ENCODE results near the gene ZNF681. TPM values are rescaled to one million over a fixed set of nuclear protein-coding genes. Genes with fewer than 3 reads are reported as not detected.
"Not testable (repeated sequence)": the region's sequence is repeated elsewhere in the genome, so short reads cannot be mapped to it uniquely, and the experiment has no call there.

Gene ZNF681
- total RNA-seq, 1 donor: 0.36 TPM

DNA sequence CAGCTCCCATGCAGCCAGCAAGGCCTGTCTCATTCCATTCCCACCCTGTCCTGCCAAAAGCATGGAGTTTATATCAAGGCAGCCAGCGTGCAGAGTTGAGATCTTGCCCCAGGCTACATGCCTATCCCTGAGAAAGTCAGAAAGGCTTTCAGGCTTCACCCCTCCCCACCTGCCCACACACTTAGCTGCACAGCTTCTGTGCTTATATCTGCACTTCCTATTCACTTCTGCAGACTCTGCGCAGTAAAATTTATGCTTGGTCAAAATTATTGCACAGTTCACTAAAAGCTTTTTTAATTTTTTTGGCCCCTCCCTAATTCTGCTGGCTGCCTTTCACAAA, 59.2 kb downstream of the ZNF681 start:
- DNase-seq (ENCODE audit: low read depth): no peak
- TF ChIP-seq, protein P1, sequence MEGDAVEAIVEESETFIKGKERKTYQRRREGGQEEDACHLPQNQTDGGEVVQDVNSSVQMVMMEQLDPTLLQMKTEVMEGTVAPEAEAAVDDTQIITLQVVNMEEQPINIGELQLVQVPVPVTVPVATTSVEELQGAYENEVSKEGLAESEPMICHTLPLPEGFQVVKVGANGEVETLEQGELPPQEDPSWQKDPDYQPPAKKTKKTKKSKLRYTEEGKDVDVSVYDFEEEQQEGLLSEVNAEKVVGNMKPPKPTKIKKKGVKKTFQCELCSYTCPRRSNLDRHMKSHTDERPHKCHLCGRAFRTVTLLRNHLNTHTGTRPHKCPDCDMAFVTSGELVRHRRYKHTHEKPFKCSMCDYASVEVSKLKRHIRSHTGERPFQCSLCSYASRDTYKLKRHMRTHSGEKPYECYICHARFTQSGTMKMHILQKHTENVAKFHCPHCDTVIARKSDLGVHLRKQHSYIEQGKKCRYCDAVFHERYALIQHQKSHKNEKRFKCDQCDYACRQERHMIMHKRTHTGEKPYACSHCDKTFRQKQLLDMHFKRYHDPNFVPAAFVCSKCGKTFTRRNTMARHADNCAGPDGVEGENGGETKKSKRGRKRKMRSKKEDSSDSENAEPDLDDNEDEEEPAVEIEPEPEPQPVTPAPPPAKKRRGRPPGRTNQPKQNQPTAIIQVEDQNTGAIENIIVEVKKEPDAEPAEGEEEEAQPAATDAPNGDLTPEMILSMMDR (IDR thresholded peaks at IDR 0.05; ENCODE audit: insufficient read depth, low read length): no peak
- H3K4me3 ChIP-seq (ENCODE audit: low read depth, low read length): no peak overlapping the region

- TF ChIP-seq, protein P1 (IDR thresholded peaks at IDR 0.05; ENCODE audit: insufficient read depth, low read length): no peak
- no peak overlapping the region for H3K4me3 ChIP-seq (ENCODE audit: low read depth, low read length)
- no peak for DNase-seq (ENCODE audit: low read depth)
Observed at GRCh38 chr19:23698711-23699520, 59.8 kb downstream of the ZNF681 start.

GRCh38 chr19:23692937-23693336, 65.8 kb downstream of the ZNF681 start:
- not testable (repeated sequence) for DNase-seq (ENCODE audit: low read depth); H3K4me3 ChIP-seq (ENCODE audit: low read depth, low read length)

Other genes starting within 250 kb of the ZNF681 start
- gene ZNF675, start 71.7 kb downstream of the ZNF681 start, total RNA-seq (ENCODE audit: low replicate concordance): 7.3 and 8.1 TPM in 2 replicates
- gene ZNF726, start 156.0 kb upstream of the ZNF681 start, total RNA-seq (ENCODE audit: low replicate concordance): 0.33 and 3.2 TPM in 2 replicates

All from fibroblast of the aortic adventitia (primary cell).